ENCODE results near the gene DEPDC1B. TPM values are rescaled to one million over a fixed set of nuclear protein-coding genes. Genes with fewer than 3 reads are reported as not detected.
"Not testable (repeated sequence)": the region's sequence is repeated elsewhere in the genome, so short reads cannot be mapped to it uniquely, and the experiment has no call there.

The DEPDC1B gene
- total and polyA plus RNA-seq, 4 donors: 5.9 to 13.2 (median 6.8) TPM

GRCh38 chr5:60700416-60700757, 421 bp upstream of the DEPDC1B start:
- Histone ChIP-seq H3K27ac (ENCODE audit: low read depth, low read length) (peak overlapping the region; percentile 96), H3K27me3 (ENCODE audit: control insufficient read depth, insufficient read depth, low read length) (no peaks in the 10 kb centered on the region), H3K4me1 (ENCODE audit: control insufficient read depth, insufficient read depth, low read length) (peaks cover 3% of the 10 kb centered on the region), H3K9me3 (ENCODE audit: control insufficient read depth, insufficient read depth, low read length) (no peaks in the 10 kb centered on the region), H3K36me3 (ENCODE audit: control insufficient read depth, insufficient read depth, low read length) (no peaks in the 10 kb centered on the region), H3K4me3 (ENCODE audit: low read depth, low read length) (peak overlapping the region; percentile 89)
- peak in 4 of 6 donors; percentile 15 to 75 (median 36) for DNase-seq (ENCODE audit: low read depth in 4 of 6, low spot score in 6 of 6)
- 0% methylated on average over 15 of the region's 16 CpGs for WGBS (ENCODE audit: insufficient coverage)

- peak overlapping the region; percentile 96 for H3K27ac ChIP-seq (ENCODE audit: low read depth, low read length)
- H3K36me3 ChIP-seq (ENCODE audit: control insufficient read depth, insufficient read depth, low read length): no peaks in the 10 kb centered on the region
- no peaks in the 10 kb centered on the region for H3K27me3 ChIP-seq (ENCODE audit: control insufficient read depth, insufficient read depth, low read length)
- peak in 2 of 6 donors; percentile 10 to 22 for DNase-seq (ENCODE audit: low read depth in 4 of 6, low spot score in 6 of 6)
- no peaks in the 10 kb centered on the region for H3K9me3 ChIP-seq (ENCODE audit: control insufficient read depth, insufficient read depth, low read length)
- 0% methylated on average over 9 of the region's 9 CpGs for WGBS (ENCODE audit: insufficient coverage)
- peaks cover 3% of the 10 kb centered on the region for H3K4me1 ChIP-seq (ENCODE audit: control insufficient read depth, insufficient read depth, low read length)
- H3K4me3 ChIP-seq (ENCODE audit: low read depth, low read length): peak overlapping the region; percentile 89
Observed at GRCh38 chr5:60699288-60699608, 718 bp downstream of the DEPDC1B start.

GRCh38 chr5:60698336-60698735, 1.6 kb downstream of the DEPDC1B start:
- Histone ChIP-seq H3K27ac (ENCODE audit: low read depth, low read length) (no peak overlapping the region), H3K4me3 (ENCODE audit: low read depth, low read length) (no peak overlapping the region), H3K9me3 (ENCODE audit: control insufficient read depth, insufficient read depth, low read length) (no peaks in the 10 kb centered on the region), H3K27me3 (ENCODE audit: control insufficient read depth, insufficient read depth, low read length) (no peaks in the 10 kb centered on the region), H3K36me3 (ENCODE audit: control insufficient read depth, insufficient read depth, low read length) (no peaks in the 10 kb centered on the region), H3K4me1 (ENCODE audit: control insufficient read depth, insufficient read depth, low read length) (peaks cover 3% of the 10 kb centered on the region)
- 100% methylated on average over 3 of the region's 7 CpGs for WGBS (ENCODE audit: insufficient coverage)
- DNase-seq (ENCODE audit: low read depth in 4 of 6, low spot score in 6 of 6): no peak

DNA sequence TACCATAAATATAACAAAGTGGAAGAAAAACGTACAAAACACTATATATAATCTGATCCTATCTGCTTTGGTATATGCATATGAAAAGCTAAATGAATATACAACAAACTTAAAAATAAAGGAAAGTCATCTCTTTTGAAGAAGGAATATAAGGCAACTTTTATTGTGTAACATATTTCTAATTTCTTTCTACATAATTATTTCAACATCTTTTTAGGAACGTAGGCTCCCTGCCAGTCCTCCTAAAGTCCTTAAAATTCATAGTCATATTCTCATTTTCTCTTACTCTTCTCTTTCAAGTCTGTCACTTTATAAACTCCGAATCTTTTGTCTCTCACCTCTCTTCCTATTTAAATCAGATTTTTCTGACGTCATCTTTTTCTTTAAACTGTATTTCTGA, 9.6 kb downstream of the DEPDC1B start:
- WGBS (ENCODE audit: insufficient coverage): 100% methylated on average over 1 of the region's 4 CpGs
- H3K36me3 ChIP-seq (ENCODE audit: control insufficient read depth, insufficient read depth, low read length): no peaks in the 10 kb centered on the region

DNA sequence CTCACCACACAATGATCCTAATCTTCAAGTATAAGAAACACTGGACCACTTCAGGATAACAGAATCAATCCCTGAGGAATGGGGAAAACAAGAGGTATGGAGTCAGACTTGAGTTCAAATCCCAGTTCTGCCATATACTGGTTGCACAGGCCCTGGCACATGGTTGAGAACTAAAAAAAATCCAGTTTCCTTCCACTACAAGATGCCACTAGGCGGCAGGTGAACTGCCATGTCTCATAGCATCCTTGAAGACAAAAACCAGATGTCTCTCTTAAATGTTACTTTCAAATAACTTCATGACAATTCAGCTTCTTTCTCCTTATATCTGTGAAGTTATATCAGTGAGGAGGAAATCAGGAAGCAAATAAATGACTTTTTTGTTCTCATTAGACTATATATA, 11.0 kb downstream of the DEPDC1B start:
- H3K27ac ChIP-seq (ENCODE audit: low read depth, low read length): no peak overlapping the region
- no CpG with 5 or more reads among the region's 1 CpG for WGBS (ENCODE audit: insufficient coverage)
- no peak overlapping the region for H3K4me3 ChIP-seq (ENCODE audit: low read depth, low read length)
- no peaks in the 10 kb centered on the region for H3K4me1 ChIP-seq (ENCODE audit: control insufficient read depth, insufficient read depth, low read length)
- H3K36me3 ChIP-seq (ENCODE audit: control insufficient read depth, insufficient read depth, low read length): no peaks in the 10 kb centered on the region
- H3K27me3 ChIP-seq (ENCODE audit: control insufficient read depth, insufficient read depth, low read length): no peaks in the 10 kb centered on the region
- no peak for DNase-seq (ENCODE audit: low read depth in 4 of 6, low spot score in 6 of 6)
- no peaks in the 10 kb centered on the region for H3K9me3 ChIP-seq (ENCODE audit: control insufficient read depth, insufficient read depth, low read length)

More for the DNA sequence above, 9.6 kb downstream of the DEPDC1B start:
- no peak for DNase-seq (ENCODE audit: low read depth in 4 of 6, low spot score in 6 of 6)
- no peak overlapping the region for H3K27ac ChIP-seq (ENCODE audit: low read depth, low read length)
- no peaks in the 10 kb centered on the region for H3K4me1 ChIP-seq (ENCODE audit: control insufficient read depth, insufficient read depth, low read length)
- no peaks in the 10 kb centered on the region for H3K27me3 ChIP-seq (ENCODE audit: control insufficient read depth, insufficient read depth, low read length)
- H3K4me3 ChIP-seq (ENCODE audit: low read depth, low read length): no peak overlapping the region
- no peaks in the 10 kb centered on the region for H3K9me3 ChIP-seq (ENCODE audit: control insufficient read depth, insufficient read depth, low read length)

GRCh38 chr5:60687927-60688720, 11.8 kb downstream of the DEPDC1B start:
- H3K27ac ChIP-seq (ENCODE audit: low read depth, low read length): no peak overlapping the region
- no peak overlapping the region for H3K4me3 ChIP-seq (ENCODE audit: low read depth, low read length)
- no peak for DNase-seq (ENCODE audit: low read depth in 4 of 6, low spot score in 6 of 6)
- no peaks in the 10 kb centered on the region for H3K9me3 ChIP-seq (ENCODE audit: control insufficient read depth, insufficient read depth, low read length)
- no peaks in the 10 kb centered on the region for H3K27me3 ChIP-seq (ENCODE audit: control insufficient read depth, insufficient read depth, low read length)
- WGBS (ENCODE audit: insufficient coverage): no CpG with 5 or more reads among the region's 3 CpGs
- no peaks in the 10 kb centered on the region for H3K4me1 ChIP-seq (ENCODE audit: control insufficient read depth, insufficient read depth, low read length)
- H3K36me3 ChIP-seq (ENCODE audit: control insufficient read depth, insufficient read depth, low read length): no peaks in the 10 kb centered on the region

DNA sequence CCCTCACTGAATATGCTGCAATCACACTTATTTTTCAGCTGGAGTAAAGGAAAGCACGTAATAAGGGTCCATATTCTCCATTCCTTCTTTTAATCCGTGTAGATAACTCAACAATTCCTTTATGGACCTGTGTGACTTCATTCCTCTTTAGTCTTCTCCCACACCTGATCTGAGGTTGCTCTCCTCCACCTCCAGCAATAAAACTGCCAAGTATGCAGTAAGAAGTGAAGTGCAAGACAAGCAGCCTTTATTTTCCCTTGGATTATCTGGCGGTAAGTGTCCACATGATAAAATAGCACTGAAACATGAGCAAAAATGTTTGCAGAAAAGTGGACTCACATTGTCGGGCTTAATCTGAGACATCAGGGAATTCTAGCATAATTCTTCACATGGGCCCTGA, 13.8 kb downstream of the DEPDC1B start:
- Histone ChIP-seq H3K4me3 (ENCODE audit: low read depth, low read length) (no peak overlapping the region), H3K36me3 (ENCODE audit: control insufficient read depth, insufficient read depth, low read length) (no peaks in the 10 kb centered on the region), H3K27me3 (ENCODE audit: control insufficient read depth, insufficient read depth, low read length) (no peaks in the 10 kb centered on the region), H3K27ac (ENCODE audit: low read depth, low read length) (no peak overlapping the region), H3K9me3 (ENCODE audit: control insufficient read depth, insufficient read depth, low read length) (no peaks in the 10 kb centered on the region), H3K4me1 (ENCODE audit: control insufficient read depth, insufficient read depth, low read length) (no peaks in the 10 kb centered on the region)
- DNase-seq (ENCODE audit: low read depth in 4 of 6, low spot score in 6 of 6): no peak
- 89% methylated on average over 3 of the region's 4 CpGs for WGBS (ENCODE audit: insufficient coverage)

DNA sequence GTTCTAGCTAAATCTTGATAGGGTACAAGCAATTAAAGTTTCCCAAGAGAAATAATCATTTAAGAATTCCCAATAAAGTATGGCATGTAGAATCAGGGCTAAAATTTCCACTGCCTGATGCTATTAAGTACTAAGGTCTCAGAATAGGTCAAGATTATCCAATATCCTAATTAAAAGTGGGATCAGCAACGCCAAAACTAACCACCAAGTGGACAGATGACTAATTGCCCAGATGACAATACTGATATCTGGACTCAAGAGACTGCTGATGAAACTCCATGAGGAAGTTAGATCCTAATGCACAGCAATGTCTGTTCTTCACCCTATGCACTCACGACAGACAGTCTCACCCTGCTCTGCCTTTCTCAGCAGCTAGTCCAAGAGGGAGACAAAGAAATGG, 14.3 kb downstream of the DEPDC1B start:
- H3K27me3 ChIP-seq (ENCODE audit: control insufficient read depth, insufficient read depth, low read length): no peaks in the 10 kb centered on the region
- DNase-seq (ENCODE audit: low read depth in 4 of 6, low spot score in 6 of 6): no peak
- WGBS (ENCODE audit: insufficient coverage): 94% methylated on average over 2 of the region's 2 CpGs
- no peak overlapping the region for H3K27ac ChIP-seq (ENCODE audit: low read depth, low read length)
- no peaks in the 10 kb centered on the region for H3K9me3 ChIP-seq (ENCODE audit: control insufficient read depth, insufficient read depth, low read length)
- no peak overlapping the region for H3K4me3 ChIP-seq (ENCODE audit: low read depth, low read length)
- no peaks in the 10 kb centered on the region for H3K36me3 ChIP-seq (ENCODE audit: control insufficient read depth, insufficient read depth, low read length)
- H3K4me1 ChIP-seq (ENCODE audit: control insufficient read depth, insufficient read depth, low read length): no peaks in the 10 kb centered on the region

DNA sequence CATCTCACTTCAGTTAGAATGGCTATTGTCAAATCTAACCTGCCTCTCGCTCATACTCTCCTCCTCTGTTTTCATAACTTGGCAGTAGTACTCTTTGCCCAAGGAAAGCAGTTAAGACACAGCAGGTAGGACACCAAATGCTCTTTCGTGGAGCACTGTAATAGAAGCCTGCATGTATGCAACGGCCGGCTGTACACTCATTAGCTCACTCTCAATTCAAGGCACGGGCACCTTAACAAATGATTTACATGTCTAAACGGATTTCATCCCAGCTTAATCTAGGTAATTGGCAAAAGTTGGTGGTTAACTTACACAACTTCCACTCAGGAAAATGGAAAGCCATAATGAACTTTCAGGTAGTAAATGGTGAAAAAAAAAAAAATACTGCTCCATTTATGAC, 14.9 kb downstream of the DEPDC1B start:
- no peak overlapping the region for H3K4me3 ChIP-seq (ENCODE audit: low read depth, low read length)
- DNase-seq (ENCODE audit: low read depth in 4 of 6, low spot score in 6 of 6): no peak
- H3K9me3 ChIP-seq (ENCODE audit: control insufficient read depth, insufficient read depth, low read length): no peaks in the 10 kb centered on the region
- no peaks in the 10 kb centered on the region for H3K36me3 ChIP-seq (ENCODE audit: control insufficient read depth, insufficient read depth, low read length)
- 90% methylated on average over 1 of the region's 6 CpGs for WGBS (ENCODE audit: insufficient coverage)
- no peak overlapping the region for H3K27ac ChIP-seq (ENCODE audit: low read depth, low read length)
- no peaks in the 10 kb centered on the region for H3K27me3 ChIP-seq (ENCODE audit: control insufficient read depth, insufficient read depth, low read length)
- H3K4me1 ChIP-seq (ENCODE audit: control insufficient read depth, insufficient read depth, low read length): no peaks in the 10 kb centered on the region

DNA sequence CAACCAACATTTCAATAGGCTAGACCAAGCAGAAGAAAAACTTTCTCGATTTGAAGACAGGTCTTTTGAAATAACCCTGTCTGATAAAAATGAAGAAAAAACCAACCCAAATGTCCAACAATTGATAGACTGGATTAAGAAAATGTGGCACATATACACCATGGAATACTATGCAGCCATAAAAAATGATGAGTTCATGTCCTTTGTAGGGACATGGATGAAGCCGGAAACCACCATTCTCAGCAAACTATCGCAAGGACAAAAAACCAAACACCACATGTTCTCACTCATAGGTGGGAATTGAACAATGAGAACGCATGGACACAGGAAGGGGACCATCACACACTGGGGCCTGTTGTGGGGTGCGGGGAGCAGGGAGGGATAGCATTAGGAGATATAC, 18.0 kb downstream of the DEPDC1B start:
- H3K27ac ChIP-seq (ENCODE audit: low read depth, low read length); H3K4me1 ChIP-seq (ENCODE audit: control insufficient read depth, insufficient read depth, low read length); H3K27me3 ChIP-seq (ENCODE audit: control insufficient read depth, insufficient read depth, low read length); H3K4me3 ChIP-seq (ENCODE audit: low read depth, low read length); H3K36me3 ChIP-seq (ENCODE audit: control insufficient read depth, insufficient read depth, low read length); H3K9me3 ChIP-seq (ENCODE audit: control insufficient read depth, insufficient read depth, low read length); DNase-seq (ENCODE audit: low read depth in 4 of 6, low spot score in 6 of 6): not testable (repeated sequence)
- WGBS (ENCODE audit: insufficient coverage): no CpG with 5 or more reads among the region's 5 CpGs

Data from spinal cord (tissue), 10 donors.